Left forelimb (tissue), 1 donor: ENCODE measurements around the gene SCIMP.
"Not testable (repeated sequence)": the region's sequence is repeated elsewhere in the genome, so short reads cannot be mapped to it uniquely, and the experiment has no call there.

ENCODE experiments used
- DNase-seq: peaks from one replicate; pipeline ENCODE4 v3.0.0-alpha.2; 2018; ENCODE audit warnings: low spot score

Gene SCIMP

DNA sequence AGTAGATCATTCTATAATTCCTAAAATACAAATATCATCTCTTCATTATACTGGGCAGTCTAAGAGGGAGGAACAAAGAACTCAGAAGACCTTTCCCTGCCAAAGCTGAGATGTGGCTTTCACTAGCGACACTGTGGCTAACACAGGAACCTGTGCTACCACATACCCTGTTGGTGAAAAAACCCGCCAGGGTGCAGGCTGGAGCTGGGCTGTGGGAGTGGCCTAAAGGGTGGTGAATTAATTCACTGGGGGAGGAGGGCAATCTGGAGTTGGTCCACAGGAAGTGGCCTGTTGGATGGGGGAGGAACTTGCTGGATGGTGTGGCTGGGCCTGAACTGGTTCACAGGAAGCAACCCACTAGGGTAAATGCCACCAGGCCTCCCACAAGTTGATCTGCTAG, 50.4 kb downstream of the SCIMP start:
- DNase-seq, result no peak

DNA sequence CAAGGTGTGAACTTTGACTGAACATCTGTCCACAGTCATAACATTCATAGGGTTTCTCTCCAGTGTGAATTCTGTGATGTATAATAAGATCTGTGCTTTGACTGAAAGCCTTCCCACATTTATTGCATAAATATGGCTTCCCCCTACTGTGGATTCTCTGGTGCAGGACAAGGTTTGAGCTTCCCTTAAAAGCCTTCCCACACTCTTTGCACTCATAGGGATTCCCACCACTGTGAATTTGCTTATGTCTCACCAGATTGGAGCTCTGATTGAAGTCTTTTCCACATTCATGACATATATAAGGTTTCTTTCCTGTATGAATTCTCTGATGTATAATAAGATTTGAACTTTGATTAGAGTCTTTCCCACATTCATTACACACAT, 51.3 kb downstream of the SCIMP start:
- no peak for DNase-seq

DNA sequence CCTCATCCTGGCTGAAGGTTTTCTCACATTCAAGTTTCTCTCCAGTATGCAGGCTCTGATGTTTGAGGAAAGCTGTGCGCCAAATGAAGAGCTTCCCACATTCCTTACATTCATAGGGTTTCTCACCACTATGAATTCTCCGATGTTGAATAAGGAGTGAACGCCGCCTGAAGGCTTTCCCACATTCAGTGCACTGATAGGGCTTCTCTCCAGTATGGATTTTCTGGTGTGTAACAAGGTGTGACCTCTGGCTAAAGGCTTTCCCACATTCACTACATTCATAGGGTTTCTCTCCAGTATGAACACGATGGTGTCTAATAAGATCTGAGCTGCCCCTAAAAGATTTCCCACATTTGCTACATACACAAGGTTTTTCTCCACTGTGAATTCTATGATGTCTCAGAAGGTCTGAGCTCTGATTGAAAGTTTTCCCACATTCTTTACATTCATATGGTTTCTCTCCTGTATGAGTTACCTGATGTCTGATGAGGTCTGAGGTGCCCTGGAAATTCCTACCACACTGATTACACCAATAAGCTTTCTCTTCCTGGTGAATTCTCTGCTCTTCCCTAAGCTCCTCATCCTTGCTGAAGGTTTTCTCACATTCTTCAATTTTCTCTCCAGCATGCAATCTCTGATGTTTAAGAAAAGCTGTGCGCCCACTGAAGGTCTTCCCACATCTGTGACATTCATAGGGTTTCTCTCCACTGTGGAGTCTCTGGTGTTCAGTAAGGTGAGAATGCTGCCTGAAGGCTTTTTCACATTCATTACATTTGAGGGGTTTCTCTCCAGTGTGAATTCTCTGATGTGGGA, 51.9 kb downstream of the SCIMP start:
- no peak for DNase-seq

DNA sequence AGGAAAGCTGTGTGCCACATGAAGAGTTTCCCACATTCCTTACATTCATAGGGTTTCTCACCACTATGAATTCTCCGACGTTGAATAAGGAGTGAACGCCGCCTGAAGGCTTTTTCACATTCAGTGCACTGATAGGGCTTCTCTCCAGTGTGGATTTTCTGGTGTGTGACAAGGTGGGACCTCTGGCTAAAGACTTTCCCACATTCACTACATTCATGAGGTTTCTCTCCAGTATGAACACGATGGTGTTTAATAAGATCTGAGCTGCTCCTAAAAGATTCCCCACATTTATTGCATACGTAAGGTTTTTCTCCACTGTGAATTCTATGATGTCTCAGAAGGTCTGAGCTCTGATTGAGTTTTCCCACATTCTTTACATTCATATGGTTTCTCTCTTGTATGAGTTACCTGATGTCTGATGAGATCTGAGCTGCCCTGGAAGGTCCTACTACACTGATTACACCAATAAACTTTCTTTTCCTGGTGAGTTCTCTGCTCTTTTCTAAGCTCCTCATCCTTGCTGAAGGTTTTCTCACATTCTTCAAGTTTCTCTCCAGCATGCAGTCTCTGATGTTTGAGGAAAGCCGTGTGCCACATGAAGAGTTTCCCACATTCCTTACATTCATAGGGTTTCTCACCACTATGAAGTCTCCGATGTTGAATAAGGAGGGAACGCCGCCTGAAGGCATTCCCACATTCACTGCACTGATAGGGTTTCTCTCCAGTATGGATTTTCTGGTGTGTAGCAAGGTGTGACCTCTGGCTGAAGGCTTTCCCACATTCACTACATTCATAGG, 53.0 kb downstream of the SCIMP start:
- DNase-seq, result no peak

DNA sequence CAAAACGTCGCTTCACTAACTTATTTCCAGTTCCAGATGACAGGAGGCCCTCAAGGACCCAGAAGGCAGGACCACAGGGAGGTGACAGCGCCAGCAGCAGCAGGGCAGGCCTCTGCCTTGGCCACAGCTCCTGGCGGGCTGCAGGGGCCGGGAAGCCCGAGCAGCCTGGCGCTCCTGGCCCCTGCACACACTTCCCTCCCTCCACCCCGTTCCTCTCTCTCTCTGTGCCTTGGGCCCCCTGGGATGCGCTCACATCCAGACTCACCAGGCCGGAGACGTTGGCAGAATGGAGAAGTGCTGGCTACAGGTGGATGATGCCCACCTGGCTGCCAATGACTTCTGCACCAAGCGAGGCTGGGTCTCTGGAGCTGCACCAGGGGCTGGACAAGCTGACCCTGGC, 55.7 kb downstream of the SCIMP start:
- DNase-seq, result no peak

DNA sequence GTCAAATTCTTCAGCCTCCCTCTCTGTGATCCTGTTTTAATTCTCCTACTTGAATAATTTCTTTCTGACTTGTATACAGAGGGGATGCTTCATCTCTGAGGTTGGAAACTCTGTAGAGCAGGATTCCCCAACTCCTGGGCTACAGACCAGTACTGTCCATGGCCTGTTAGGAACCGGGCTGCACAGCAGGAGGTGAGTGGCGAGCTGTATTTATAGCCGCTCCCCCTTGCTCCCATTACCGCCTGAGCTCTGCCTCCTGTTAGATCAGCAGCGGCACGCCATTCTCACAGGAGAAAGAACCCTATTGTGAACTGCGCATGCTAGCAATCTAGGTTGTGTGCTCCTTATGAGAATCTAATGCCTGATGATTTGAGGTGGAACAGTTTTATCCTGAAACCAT, 59.6 kb downstream of the SCIMP start:
- DNase-seq, result not testable (repeated sequence)

DNA sequence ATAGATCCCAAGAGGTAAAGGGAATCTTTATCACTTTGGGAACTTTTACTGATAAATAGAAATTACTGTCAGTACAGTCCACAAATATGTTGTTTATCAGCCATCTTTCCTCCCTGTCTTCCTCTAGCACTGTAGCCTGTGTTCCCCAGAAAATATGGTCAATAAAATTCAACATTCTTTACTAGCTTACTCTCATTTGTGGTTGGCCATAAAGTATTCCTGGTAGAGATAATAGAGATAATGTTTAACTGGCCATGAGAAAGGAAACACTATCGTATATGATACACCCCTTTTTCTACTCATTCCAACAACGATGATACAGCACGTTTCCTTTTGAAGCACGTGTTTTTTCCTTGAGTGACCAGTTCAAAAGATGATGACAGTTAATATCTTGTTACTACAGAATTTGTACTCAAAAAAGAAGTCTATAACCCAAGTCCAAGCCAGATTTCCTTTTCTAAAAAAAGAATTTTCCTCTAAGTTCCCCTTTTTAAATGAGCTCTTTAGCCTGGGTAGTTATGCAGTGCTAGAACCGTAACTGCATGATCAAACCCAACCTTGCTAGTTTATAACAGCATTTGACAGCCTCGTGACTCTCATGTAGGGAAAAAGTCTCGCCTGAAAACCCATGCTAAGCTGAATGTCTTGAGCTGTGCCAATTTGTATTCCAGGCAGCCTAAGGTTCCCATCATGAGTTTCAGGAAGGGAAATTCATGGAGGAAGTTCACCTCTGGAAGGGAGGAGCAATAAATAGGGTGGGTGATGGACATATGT, 68.7 kb downstream of the SCIMP start:
- DNase-seq, result not testable (repeated sequence)

DNA sequence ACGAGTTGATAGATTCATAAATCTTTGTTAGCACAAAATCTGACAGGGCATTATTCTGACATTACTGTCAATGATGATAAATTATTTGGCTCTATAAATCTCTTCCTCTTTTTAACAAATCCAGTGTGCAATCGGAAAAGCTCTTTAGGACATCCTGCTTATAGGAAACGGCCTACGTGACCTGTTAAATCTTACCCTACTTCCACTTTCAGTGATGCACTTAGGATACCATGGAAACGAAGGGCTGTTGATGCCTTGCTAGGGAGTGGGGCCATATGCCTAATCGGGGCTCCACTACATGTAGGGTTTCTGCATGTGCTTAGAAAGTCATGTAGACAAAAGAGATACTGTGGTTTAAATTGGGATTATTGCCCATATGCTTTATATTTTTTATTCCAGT, 70.2 kb downstream of the SCIMP start:
- DNase-seq, result no peak

DNA sequence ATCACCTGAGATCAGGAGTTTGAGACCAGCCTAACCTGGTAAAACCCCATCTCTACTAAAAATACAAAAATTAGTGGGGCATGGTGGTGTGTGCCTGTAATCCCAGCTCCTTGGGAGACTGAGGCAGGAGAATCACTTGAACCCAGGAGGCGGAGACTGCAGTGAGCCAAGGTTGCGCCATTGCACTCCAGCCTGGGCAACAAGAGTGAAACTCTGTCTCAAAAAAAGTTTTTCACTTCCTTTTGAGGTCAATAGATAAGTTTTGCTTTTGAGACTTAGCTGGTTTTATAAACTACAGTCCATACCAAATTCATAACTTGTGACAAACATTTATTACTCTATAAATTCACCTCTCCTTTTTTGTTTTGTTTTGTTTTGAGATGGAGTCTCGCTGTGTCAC, 72.9 kb downstream of the SCIMP start:
- DNase-seq, result not testable (repeated sequence)

DNA sequence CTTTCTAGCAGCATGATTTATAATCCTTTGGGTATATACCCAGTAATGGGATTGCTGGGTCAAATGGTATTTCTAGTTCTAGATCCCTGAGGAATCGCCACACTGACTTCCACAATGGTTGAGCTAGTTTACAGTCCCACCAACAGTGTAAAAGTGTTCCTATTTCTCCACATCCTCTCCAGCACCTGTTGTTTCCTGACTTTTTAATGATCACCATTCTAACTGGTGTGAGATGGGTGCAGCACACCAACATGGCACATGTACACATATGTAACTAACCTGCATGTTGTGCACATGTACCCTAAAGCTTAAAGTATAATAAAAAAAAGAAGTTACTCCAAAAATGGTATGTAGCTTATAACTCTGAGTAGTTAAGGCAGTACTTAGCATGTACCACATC, 74.0 kb downstream of the SCIMP start:
- DNase-seq, result not testable (repeated sequence)
